Cardiac muscle cell (in vitro differentiated cells and primary cell): ENCODE results near the gene GPC5. TPM values are rescaled to one million over a fixed set of nuclear protein-coding genes. Genes with fewer than 3 reads are reported as not detected.
A peak's percentile ranks its signal among the peaks of the same experiment; 100 is the strongest.

Source experiments
- DNase-seq, 2 donors: peaks; one replicate each; pipeline versions ENCODE4 v3.0.0 to v3.0.0-alpha.2; 2010 to 2017; ENCODE audit warnings: low read depth in 1 of 2, low spot score in 1 of 2
- H3K27ac ChIP-seq: fragments of 200-600 bp; sonication (generic); 2 replicates; pipeline ENCODE4 v1.5.1; 2016
- H3K27me3 ChIP-seq: fragments of 200-600 bp; sonication (generic); 2 replicates; pipeline ENCODE4 v1.6.0; 2016; ENCODE audit warnings: control low read depth
- H3K36me3 ChIP-seq: fragments of 200-600 bp; sonication (generic); 2 replicates; pipeline ENCODE4 v1.5.1; 2016; ENCODE audit warnings: control low read depth
- H3K4me1 ChIP-seq: fragments of 200-600 bp; sonication (generic); 2 replicates; pipeline ENCODE4 v1.8.1; 2017; ENCODE audit warnings: low read depth, mild to moderate bottlenecking, mixed run types
- H3K4me3 ChIP-seq: fragments of 200-600 bp; sonication (generic); 2 replicates; pipeline ENCODE4 v1.5.1; 2016; ENCODE audit warnings: mild to moderate bottlenecking
- H3K9me3 ChIP-seq: fragments of 200-600 bp; sonication (generic); 2 replicates; pipeline ENCODE4 v1.5.1; 2017; ENCODE audit warnings: low read depth, mild to moderate bottlenecking, control low read depth
- CTCF ChIP-seq: IDR thresholded peaks from 2 replicates; pipeline ENCODE4 v1.5.1; 2012; ENCODE audit warnings: low read depth, mild to moderate bottlenecking, low read length
- polyA plus RNA-seq: library from polyadenylated mRNA; unstranded; fragments of >200 nt; fragmentation: Nextera tagmentation; extraction: Ambion mirVana; gene quantifications from 2 replicates; pipeline ENCODE4 v1.2.1, GENCODE V29; 2016
- total RNA-seq: library from RNA; depleted of rRNA; stranded (reverse); fragments of >200 nt; gene quantifications from 2 replicates; pipeline ENCODE4 v1.2.3, GENCODE V29; 2016

Gene GPC5
- total and polyA plus RNA-seq, 2 experiments from 2014 or later: 0.97 to 3.3 TPM

- Histone ChIP-seq H3K36me3 (no peaks in the 10 kb centered on the region), H3K4me3 (no peak overlapping the region), H3K9me3 (no peaks in the 10 kb centered on the region), H3K27me3 (peaks cover 8% of the 10 kb centered on the region), H3K4me1 (no peaks in the 10 kb centered on the region), H3K27ac (no peak overlapping the region)
- DNase-seq: no peak
- TF ChIP-seq CTCF: no peak
Measured at GRCh38 chr13:91389186-91389585, 9.2 kb upstream of the GPC5 start.

GRCh38 chr13:91397595-91397994 lies 826 bp upstream of the GPC5 start:
- Histone ChIP-seq H3K27ac (no peak overlapping the region), H3K27me3 (peaks cover 89% of the 10 kb centered on the region), H3K9me3 (no peaks in the 10 kb centered on the region), H3K36me3 (no peaks in the 10 kb centered on the region), H3K4me3 (no peak overlapping the region), H3K4me1 (no peaks in the 10 kb centered on the region)
- no peak for TF ChIP-seq CTCF
- DNase-seq: no peak

GRCh38 chr13:91399189-91400062 lies 1.0 kb downstream of the GPC5 start:
- no peak for DNase-seq
- no peaks in the 10 kb centered on the region for H3K9me3 ChIP-seq
- peak overlapping the region; percentile 75 for H3K4me3 ChIP-seq
- H3K27me3 ChIP-seq: peaks cover 78% of the 10 kb centered on the region
- TF ChIP-seq CTCF: no peak
- H3K27ac ChIP-seq: no peak overlapping the region
- H3K4me1 ChIP-seq: no peaks in the 10 kb centered on the region
- H3K36me3 ChIP-seq: no peaks in the 10 kb centered on the region

GRCh38 chr13:91400063-91400399 lies 1.6 kb downstream of the GPC5 start:
- H3K27ac ChIP-seq: no peak overlapping the region
- no peak overlapping the region for H3K4me3 ChIP-seq
- H3K9me3 ChIP-seq: no peaks in the 10 kb centered on the region
- H3K36me3 ChIP-seq: no peaks in the 10 kb centered on the region
- no peak for TF ChIP-seq CTCF
- peaks cover 72% of the 10 kb centered on the region for H3K27me3 ChIP-seq
- H3K4me1 ChIP-seq: no peaks in the 10 kb centered on the region
- no peak for DNase-seq

- no peak for DNase-seq
- Histone ChIP-seq H3K4me1 (no peaks in the 10 kb centered on the region), H3K27ac (no peak overlapping the region), H3K4me3 (no peak overlapping the region), H3K36me3 (no peaks in the 10 kb centered on the region), H3K27me3 (peaks cover 66% of the 10 kb centered on the region), H3K9me3 (no peaks in the 10 kb centered on the region)
- no peak for TF ChIP-seq CTCF
Measured at GRCh38 chr13:91400671-91401070, 2.2 kb downstream of the GPC5 start.
